ENCODE data around the gene LRRC27.

The LRRC27 gene

GRCh38 chr10:132326925-132327324, 5.1 kb upstream of the LRRC27 start:
- TF ChIP-seq, protein P1, sequence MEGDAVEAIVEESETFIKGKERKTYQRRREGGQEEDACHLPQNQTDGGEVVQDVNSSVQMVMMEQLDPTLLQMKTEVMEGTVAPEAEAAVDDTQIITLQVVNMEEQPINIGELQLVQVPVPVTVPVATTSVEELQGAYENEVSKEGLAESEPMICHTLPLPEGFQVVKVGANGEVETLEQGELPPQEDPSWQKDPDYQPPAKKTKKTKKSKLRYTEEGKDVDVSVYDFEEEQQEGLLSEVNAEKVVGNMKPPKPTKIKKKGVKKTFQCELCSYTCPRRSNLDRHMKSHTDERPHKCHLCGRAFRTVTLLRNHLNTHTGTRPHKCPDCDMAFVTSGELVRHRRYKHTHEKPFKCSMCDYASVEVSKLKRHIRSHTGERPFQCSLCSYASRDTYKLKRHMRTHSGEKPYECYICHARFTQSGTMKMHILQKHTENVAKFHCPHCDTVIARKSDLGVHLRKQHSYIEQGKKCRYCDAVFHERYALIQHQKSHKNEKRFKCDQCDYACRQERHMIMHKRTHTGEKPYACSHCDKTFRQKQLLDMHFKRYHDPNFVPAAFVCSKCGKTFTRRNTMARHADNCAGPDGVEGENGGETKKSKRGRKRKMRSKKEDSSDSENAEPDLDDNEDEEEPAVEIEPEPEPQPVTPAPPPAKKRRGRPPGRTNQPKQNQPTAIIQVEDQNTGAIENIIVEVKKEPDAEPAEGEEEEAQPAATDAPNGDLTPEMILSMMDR (IDR thresholded peaks at IDR 0.05; ENCODE audit: low read depth, low read length, missing control alignments), result no peak
- DNase-seq (ENCODE audit: extremely low read depth, low read depth), result no peak
- H3K4me3 ChIP-seq (replicated peaks; ENCODE audit: low read depth, low read length), result no peak overlapping the region

DNA sequence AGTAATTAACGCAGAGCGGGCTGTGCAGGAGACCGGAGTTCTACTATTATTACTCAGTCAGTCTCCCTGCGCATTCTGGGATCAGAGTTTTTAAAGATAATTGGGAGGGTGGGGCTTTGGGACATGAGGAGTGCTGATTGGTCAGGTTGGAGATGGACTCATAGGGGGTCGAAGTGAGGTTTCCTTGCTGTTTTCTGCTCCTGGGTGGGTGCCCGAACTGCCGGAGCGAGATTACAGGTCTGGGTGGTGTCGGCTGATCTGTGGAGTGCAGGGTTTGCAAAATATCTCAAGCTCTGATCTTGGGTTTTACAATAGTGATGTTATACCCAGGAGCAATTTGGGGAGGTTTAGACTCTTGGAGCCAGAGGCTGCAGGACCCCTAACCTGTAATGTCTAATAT, 3.9 kb upstream of the LRRC27 start:
- TF ChIP-seq, protein P1 (IDR thresholded peaks at IDR 0.05; ENCODE audit: low read depth, low read length, missing control alignments), result no peak
- no peak for DNase-seq (ENCODE audit: extremely low read depth, low read depth)
- no peak overlapping the region for H3K4me3 ChIP-seq (replicated peaks; ENCODE audit: low read depth, low read length)

- no peak for DNase-seq (ENCODE audit: extremely low read depth, low read depth)
- TF ChIP-seq, protein P1 (IDR thresholded peaks at IDR 0.05; ENCODE audit: low read depth, low read length, missing control alignments), result no peak
- H3K4me3 ChIP-seq (replicated peaks; ENCODE audit: low read depth, low read length), result no peak overlapping the region
Measured at GRCh38 chr10:132328738-132329137, 3.3 kb upstream of the LRRC27 start.

DNA sequence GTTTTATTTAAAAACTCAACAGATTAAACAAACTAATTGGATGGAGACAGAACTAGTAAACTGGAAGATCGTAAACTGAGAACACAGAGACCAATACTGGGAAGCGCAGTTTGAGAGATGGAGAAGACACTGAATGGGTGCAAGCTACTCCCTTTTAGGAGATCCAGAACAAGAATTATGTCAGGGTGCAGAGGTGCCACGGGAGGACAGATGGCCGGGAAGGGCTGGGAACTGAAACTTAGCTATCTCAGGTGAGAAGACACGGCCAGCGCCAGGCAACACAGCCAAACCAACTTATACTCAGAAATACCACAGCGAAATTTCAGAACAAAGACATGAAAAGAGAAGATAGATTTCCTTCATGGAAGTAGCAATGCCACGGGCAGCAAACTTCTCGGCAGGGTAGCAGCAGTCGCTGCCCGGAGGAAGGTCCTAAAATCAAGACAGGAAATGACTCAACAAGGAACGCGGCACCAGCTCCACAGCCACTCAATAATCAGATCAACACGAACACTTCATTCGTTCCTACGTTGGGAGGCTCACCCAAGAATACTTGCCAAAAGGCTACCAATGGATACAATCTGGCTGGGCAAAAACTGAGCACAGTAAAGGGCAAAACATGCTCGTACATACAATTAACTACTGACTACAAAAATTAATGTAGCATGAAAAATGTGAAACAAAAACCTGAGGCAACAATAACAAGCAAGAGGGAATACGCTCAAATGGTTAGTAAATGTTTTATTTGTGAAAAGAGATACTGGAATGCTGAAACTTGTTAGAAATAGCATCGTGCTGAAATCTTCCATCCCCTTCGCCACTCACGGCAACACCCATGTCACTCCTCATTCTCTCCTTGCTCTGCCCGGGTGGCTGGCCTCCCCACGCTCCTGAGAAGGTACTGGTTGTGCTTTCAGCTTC, 2.2 kb upstream of the LRRC27 start:
- peak; percentile 45 for DNase-seq (ENCODE audit: extremely low read depth, low read depth)
- TF ChIP-seq, protein P1 (IDR thresholded peaks at IDR 0.05; ENCODE audit: low read depth, low read length, missing control alignments), result no peak
- H3K4me3 ChIP-seq (replicated peaks; ENCODE audit: low read depth, low read length), result peak overlapping the region; percentile 99

DNA sequence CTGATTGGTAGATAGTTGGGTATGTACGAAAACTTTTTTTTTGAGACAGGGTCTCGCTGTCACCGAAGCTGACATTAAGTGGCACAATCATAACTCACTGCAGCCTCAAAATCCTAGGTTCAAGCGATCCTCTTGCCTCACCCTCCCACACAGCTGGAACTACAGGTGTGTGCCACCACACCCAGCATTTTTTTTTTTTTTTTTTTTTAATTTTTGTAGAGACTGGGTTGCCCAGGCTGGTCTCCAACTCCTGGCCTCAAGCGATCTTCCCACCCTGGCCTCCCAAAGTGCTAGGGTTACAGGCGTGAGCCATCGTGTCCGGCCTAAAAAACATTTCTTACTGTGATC, 1.5 kb upstream of the LRRC27 start:
- DNase-seq (ENCODE audit: extremely low read depth, low read depth), result no peak
- peak overlapping the region; percentile 99 for H3K4me3 ChIP-seq (replicated peaks; ENCODE audit: low read depth, low read length)
- TF ChIP-seq, protein P1 (IDR thresholded peaks at IDR 0.05; ENCODE audit: low read depth, low read length, missing control alignments), result no peak

DNA sequence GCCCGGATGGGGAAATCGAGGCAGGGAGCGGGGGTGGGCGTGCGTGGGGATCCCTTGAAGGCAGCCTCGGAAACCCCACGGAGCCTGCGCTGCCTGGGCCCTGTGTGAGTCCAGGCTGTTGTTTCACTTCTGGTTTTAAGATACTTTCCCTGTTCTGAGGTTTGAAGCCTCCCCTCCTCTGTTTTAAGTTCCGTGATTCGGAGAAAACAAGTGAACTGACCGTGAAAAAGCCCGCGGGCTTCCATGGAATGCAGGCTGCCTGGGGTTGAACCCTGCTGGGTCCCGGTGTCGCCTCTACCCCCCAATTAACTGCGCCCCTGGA, 401 bp downstream of the LRRC27 start:
- H3K4me3 ChIP-seq (replicated peaks; ENCODE audit: low read depth, low read length), result peak overlapping the region; percentile 99
- DNase-seq (ENCODE audit: extremely low read depth, low read depth), result no peak
- TF ChIP-seq, protein P1 (IDR thresholded peaks at IDR 0.05; ENCODE audit: low read depth, low read length, missing control alignments), result no peak

Data from HFF-Myc (cell line).